SK-N-SH treated with all-trans-retinoic acid at 6 μM for 48 hours (cell line): Measurements from ENCODE around the gene B9D1.

Experiments used
- ARNTL ChIP-seq: fragments of 450-650 bp; formaldehyde crosslinking; IDR thresholded peaks from 2 replicates; pipeline ENCODE4 v1.5.0; 2020; ENCODE audit warnings: low read depth, mild to moderate bottlenecking, moderate library complexity, borderline replicate concordance
- PATZ1 ChIP-seq: fragments of 250-450 bp; sonication (Bioruptor Pico); IDR thresholded peaks from 2 replicates; pipeline ENCODE4 v1.8.0; 2020; ENCODE audit warnings: mild to moderate bottlenecking, moderate library complexity, borderline replicate concordance
- ZFP3 ChIP-seq: fragments of 250-450 bp; sonication (Bioruptor Pico); IDR thresholded peaks from 2 replicates; pipeline ENCODE4 v1.5.0; 2020; ENCODE audit warnings: mild to moderate bottlenecking, moderate library complexity
- TF ChIP-seq, protein P1 (sequence below): fragments of 250-450 bp; sonication (Bioruptor Pico); IDR thresholded peaks from 2 replicates; pipeline ENCODE4 v1.5.1; 2020; ENCODE audit warnings: low read depth, mild to moderate bottlenecking, moderate library complexity

DNA sequence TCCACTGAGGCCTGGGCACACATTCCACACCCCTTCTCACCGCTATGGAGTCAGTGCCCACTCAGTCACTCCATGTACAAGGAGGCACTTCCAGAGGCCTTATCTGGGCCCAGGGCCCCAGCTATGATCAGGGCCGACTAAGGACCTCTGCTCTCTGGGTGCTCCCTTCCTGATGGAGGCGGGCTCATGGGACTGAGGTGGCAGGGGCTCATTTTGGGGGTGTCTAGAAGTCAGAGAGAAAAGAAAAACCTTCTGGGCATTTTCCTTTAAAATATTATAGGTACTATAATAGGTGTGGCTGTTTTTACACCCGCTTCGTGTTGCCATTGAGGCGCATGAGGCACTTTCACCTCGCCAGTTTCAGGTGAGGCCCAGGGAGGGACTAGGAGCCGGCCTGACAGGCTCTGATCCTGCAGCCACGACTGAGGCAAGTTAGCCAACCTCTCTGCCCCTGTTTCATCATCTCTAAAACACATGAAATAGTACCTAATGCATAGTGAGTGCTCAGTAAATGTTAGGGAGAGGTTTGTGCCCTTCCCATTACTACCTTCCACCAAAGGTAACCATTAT lies 14.4 kb downstream of the B9D1 start:
- TF ChIP-seq, protein P1, sequence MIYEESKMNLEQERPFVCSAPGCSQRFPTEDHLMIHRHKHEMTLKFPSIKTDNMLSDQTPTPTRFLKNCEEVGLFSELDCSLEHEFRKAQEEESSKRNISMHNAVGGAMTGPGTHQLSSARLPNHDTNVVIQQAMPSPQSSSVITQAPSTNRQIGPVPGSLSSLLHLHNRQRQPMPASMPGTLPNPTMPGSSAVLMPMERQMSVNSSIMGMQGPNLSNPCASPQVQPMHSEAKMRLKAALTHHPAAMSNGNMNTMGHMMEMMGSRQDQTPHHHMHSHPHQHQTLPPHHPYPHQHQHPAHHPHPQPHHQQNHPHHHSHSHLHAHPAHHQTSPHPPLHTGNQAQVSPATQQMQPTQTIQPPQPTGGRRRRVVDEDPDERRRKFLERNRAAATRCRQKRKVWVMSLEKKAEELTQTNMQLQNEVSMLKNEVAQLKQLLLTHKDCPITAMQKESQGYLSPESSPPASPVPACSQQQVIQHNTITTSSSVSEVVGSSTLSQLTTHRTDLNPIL (CRISPR knock-in tag): no peak
- TF ChIP-seq PATZ1: no peak
- TF ChIP-seq ZFP3 (CRISPR knock-in tag): no peak
- no peak for TF ChIP-seq ARNTL
